Activated CD4-positive, alpha-beta T cell treated with anti-CD3 and anti-CD28 coated beads, Interleukin-2, amount 10 ng/mL, durations not matched to agents 24 days and 14 days (primary cell): ENCODE results near the gene PRKCE. TPM values are rescaled to one million over a fixed set of nuclear protein-coding genes. Genes with fewer than 3 reads are reported as not detected.

ENCODE experiments used
- DNase-seq: peaks from one replicate; pipeline ENCODE4 v3.0.0; 2022
- H3K27ac Mint-ChIP-seq: one replicate; pipeline ENCODE4 v1.8.0; 2022; ENCODE audit warnings: mild to moderate bottlenecking, mixed read lengths
- H3K27me3 Mint-ChIP-seq: one replicate; pipeline ENCODE4 v1.8.0; 2022; ENCODE audit warnings: mixed read lengths
- H3K36me3 Mint-ChIP-seq: one replicate; pipeline ENCODE4 v1.8.0; 2022; ENCODE audit warnings: low read depth, mild to moderate bottlenecking, mixed read lengths
- H3K4me1 Mint-ChIP-seq: one replicate; pipeline ENCODE4 v1.8.0; 2021; ENCODE audit warnings: mixed read lengths
- H3K4me3 Mint-ChIP-seq: one replicate; pipeline ENCODE4 v1.8.0; 2022; ENCODE audit warnings: mild to moderate bottlenecking, moderate library complexity, mixed read lengths
- H3K9me3 Mint-ChIP-seq: one replicate; pipeline ENCODE4 v1.8.0; 2021; ENCODE audit warnings: mixed read lengths
- intact Hi-C: fragments of 100-400 bp; cut with micrococcal nuclease; formaldehyde crosslinking; loops from one replicate; pipeline ENCODE4 v1.15.1; 2023
- total RNA-seq: library from RNA; stranded (reverse); gene quantifications from 2 replicates; pipeline ENCODE4 v1.2.3, GENCODE V29; 2022

Gene PRKCE
- total RNA-seq, 1 donor from 2014 or later, result 13.5 TPM

DNA sequence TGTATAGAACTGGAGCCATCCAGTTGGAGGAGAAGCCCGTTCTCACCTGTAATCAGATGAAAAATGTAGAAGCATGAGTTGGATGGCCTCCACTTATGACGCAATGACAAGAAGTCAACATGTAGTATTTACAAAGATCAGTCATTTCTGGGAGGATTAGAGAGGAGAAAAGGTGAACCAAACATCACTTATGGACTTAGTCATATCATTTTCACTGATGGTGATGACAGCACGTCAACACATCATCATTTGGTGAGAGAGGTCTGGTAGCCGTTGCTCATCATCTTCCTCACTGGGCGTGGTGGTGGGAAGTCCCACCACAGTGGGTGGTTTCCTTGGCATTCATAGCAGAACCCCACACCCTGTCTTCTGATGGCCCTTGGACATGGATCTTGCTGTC, 381.5 kb downstream of the PRKCE start:
- peak overlapping the region; percentile 71 for H3K27ac Mint-ChIP-seq
- peak; percentile 78 for DNase-seq
- no peak overlapping the region for H3K4me3 Mint-ChIP-seq
- H3K9me3 Mint-ChIP-seq, result no peaks in the 10 kb centered on the region
- peaks cover 2% of the 10 kb centered on the region for H3K36me3 Mint-ChIP-seq
- no peaks in the 10 kb centered on the region for H3K27me3 Mint-ChIP-seq
- intact Hi-C loops, result no loop called here
- H3K4me1 Mint-ChIP-seq, result peaks cover 23% of the 10 kb centered on the region

- no peak overlapping the region for H3K27ac Mint-ChIP-seq
These were observed 383.1 kb downstream of the PRKCE start for GRCh38 chr2:46034535-46034934.

DNA sequence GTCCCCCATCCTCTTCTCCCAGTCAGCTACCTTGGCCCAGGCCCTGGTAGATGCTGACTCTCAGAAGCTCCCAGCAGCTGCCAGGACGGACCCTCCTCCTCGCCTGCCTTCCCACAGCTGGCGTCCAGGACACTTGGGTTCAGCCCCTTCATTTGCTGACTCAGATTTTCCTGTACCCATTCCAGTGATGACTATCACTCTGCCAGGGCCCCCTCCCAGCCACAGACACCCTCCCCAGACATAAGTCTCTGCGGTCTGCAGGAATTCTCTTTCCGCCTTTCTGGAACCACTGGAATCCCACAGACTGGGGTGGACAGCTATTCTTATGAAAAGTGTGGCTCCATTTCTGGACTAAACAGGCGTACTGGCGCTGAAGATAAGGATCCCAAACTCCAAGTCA, 385.5 kb downstream of the PRKCE start:
- H3K9me3 Mint-ChIP-seq, result peaks cover 3% of the 10 kb centered on the region
- intact Hi-C loops, result no loop called here
- peaks cover 2% of the 10 kb centered on the region for H3K36me3 Mint-ChIP-seq
- H3K27me3 Mint-ChIP-seq, result no peaks in the 10 kb centered on the region
- H3K27ac Mint-ChIP-seq, result no peak overlapping the region
- peaks cover 11% of the 10 kb centered on the region for H3K4me1 Mint-ChIP-seq
- no peak overlapping the region for H3K4me3 Mint-ChIP-seq
- no peak for DNase-seq

More at GRCh38 chr2:46034535-46034934, 383.1 kb downstream of the PRKCE start:
- H3K4me3 Mint-ChIP-seq, result no peak overlapping the region
- peaks cover 3% of the 10 kb centered on the region for H3K9me3 Mint-ChIP-seq
- no peaks in the 10 kb centered on the region for H3K27me3 Mint-ChIP-seq
- H3K36me3 Mint-ChIP-seq, result peaks cover 2% of the 10 kb centered on the region
- no peak for DNase-seq
- peaks cover 17% of the 10 kb centered on the region for H3K4me1 Mint-ChIP-seq
- intact Hi-C loops, result no loop called here

DNA sequence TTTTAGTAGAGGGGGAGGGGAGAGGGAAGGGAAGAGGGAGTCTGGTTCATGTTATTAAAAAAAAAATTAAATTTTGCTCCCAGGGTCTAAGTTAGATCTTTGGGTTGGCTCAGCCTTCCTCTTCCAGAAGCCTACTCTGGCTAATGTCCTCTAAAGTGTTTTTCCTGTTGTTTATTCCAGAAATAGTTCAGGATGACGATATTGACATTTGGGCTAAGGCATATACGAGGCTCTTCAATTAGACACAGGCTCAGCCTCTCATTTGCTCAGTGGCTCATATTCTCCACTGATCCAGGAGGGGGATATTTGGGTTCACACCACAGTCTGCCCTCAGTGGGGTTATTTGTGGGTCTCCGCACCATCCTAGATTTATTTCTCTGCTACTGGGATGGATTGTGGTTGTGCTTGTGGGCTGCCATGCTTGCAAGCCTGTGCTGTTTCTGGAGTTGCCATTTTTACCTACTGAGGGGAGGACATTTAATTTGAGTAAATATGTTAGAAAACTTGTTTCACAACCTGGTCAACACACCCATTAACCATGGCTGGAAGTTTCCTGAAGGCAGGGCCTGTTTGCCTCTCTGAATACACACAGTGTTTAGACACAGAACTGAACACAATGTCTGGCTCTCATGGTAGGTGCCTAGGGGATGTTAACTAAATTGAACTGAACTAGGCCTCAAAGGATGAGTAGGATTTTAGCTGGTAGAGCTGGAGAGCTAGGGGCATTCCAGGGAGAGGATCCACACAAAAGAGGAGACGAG, 388.2 kb downstream of the PRKCE start:
- Mint-ChIP-seq H3K4me3 (no peak overlapping the region), H3K36me3 (peaks cover 2% of the 10 kb centered on the region), H3K27ac (no peak overlapping the region), H3K4me1 (no peaks in the 10 kb centered on the region), H3K27me3 (no peaks in the 10 kb centered on the region), H3K9me3 (peaks cover 3% of the 10 kb centered on the region)
- no peak for DNase-seq
- intact Hi-C loops, result no loop called here

- H3K9me3 Mint-ChIP-seq, result peaks cover 3% of the 10 kb centered on the region
- no peak overlapping the region for H3K27ac Mint-ChIP-seq
- H3K4me1 Mint-ChIP-seq, result peaks cover 3% of the 10 kb centered on the region
- intact Hi-C loops, result no loop called here
- no peak for DNase-seq
- no peak overlapping the region for H3K4me3 Mint-ChIP-seq
- H3K27me3 Mint-ChIP-seq, result no peaks in the 10 kb centered on the region
- peaks cover 2% of the 10 kb centered on the region for H3K36me3 Mint-ChIP-seq
These were observed 389.2 kb downstream of the PRKCE start for GRCh38 chr2:46040563-46041155.

DNA sequence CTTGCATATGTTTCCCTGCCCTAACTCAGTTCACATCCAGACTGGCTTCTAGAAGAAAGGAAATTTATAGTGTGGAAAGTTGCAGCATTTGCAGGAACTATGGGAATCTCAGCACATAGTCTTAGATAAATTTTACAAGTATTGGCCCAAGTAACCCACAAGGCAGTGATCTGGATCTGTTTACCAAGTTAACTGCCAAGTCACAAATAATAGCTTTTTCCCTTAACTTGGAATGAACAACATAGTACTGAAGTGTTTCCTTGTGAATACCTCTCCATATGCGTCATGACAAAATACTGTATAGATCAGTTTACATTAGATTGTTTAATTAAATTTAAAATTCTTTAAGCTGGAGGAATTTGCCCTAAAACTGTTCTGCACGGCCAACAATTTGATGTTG, 390.0 kb downstream of the PRKCE start:
- Mint-ChIP-seq H3K27me3 (no peaks in the 10 kb centered on the region), H3K9me3 (peaks cover 3% of the 10 kb centered on the region), H3K36me3 (peaks cover 2% of the 10 kb centered on the region), H3K27ac (no peak overlapping the region), H3K4me3 (no peak overlapping the region), H3K4me1 (peaks cover 6% of the 10 kb centered on the region)
- no peak for DNase-seq
- intact Hi-C loops, result no loop called here

- intact Hi-C loops, result no loop called here
- peaks cover 7% of the 10 kb centered on the region for H3K4me1 Mint-ChIP-seq
- H3K36me3 Mint-ChIP-seq, result peaks cover 2% of the 10 kb centered on the region
- H3K27me3 Mint-ChIP-seq, result no peaks in the 10 kb centered on the region
- no peak for DNase-seq
- no peak overlapping the region for H3K4me3 Mint-ChIP-seq
- no peak overlapping the region for H3K27ac Mint-ChIP-seq
- peaks cover 3% of the 10 kb centered on the region for H3K9me3 Mint-ChIP-seq
These were observed 390.7 kb downstream of the PRKCE start for GRCh38 chr2:46042207-46042637.

GRCh38 chr2:46042711-46043110, 391.2 kb downstream of the PRKCE start:
- H3K9me3 Mint-ChIP-seq, result peaks cover 3% of the 10 kb centered on the region
- no peak overlapping the region for H3K27ac Mint-ChIP-seq
- intact Hi-C loops, result no loop called here
- no peaks in the 10 kb centered on the region for H3K27me3 Mint-ChIP-seq
- DNase-seq, result no peak
- peaks cover 8% of the 10 kb centered on the region for H3K4me1 Mint-ChIP-seq
- peaks cover 2% of the 10 kb centered on the region for H3K36me3 Mint-ChIP-seq
- H3K4me3 Mint-ChIP-seq, result no peak overlapping the region

DNA sequence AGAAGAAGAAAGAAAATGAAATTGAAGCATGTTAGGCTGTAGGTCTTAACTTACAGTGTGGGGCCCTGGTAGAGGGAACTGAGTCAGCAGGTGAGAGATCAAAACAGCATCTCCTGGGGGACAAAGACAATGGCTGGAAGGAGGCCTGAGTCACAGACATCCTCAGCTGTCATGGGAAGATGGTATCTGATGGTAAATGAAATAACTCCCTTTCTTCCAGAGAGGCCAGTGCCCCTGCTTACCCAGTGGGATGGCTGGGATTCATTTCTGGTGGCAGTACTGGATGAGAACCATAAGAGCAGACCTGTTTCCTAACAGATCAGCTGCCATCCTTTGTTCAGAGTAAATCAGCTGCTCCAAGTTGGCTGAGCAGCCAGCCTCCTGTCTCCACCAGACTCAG, 394.4 kb downstream of the PRKCE start:
- Mint-ChIP-seq H3K4me1 (peaks cover 14% of the 10 kb centered on the region), H3K4me3 (no peak overlapping the region), H3K36me3 (no peaks in the 10 kb centered on the region), H3K27me3 (no peaks in the 10 kb centered on the region), H3K9me3 (no peaks in the 10 kb centered on the region), H3K27ac (no peak overlapping the region)
- intact Hi-C loops, result no loop called here
- no peak for DNase-seq

DNA sequence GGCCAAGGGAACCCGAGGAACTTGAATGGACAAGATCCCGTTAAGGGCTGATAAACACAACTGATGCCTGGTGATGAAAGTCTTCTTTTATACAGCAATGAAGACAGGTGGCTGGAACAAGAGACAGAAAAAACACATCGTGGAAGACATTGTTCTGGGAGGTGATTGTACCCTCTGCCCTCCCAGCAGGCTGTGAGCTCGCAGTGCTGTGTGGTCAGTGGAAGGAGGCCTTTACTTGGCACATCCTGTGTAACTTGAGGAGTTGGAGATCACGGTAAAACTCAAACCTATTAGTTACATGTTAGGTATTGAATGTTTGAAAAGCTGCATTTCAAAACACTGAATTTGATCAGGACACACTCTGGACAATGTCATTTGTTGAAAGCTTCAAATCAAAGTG, 395.8 kb downstream of the PRKCE start:
- H3K27ac Mint-ChIP-seq, result no peak overlapping the region
- intact Hi-C loops, result no loop called here
- H3K27me3 Mint-ChIP-seq, result no peaks in the 10 kb centered on the region
- H3K4me1 Mint-ChIP-seq, result peaks cover 18% of the 10 kb centered on the region
- no peaks in the 10 kb centered on the region for H3K9me3 Mint-ChIP-seq
- DNase-seq, result no peak
- H3K36me3 Mint-ChIP-seq, result no peaks in the 10 kb centered on the region
- no peak overlapping the region for H3K4me3 Mint-ChIP-seq

- Mint-ChIP-seq H3K27ac (no peak overlapping the region), H3K4me3 (no peak overlapping the region), H3K9me3 (no peaks in the 10 kb centered on the region), H3K36me3 (peaks cover 3% of the 10 kb centered on the region), H3K4me1 (peaks cover 26% of the 10 kb centered on the region), H3K27me3 (no peaks in the 10 kb centered on the region)
- intact Hi-C loops, result no loop called here
- DNase-seq, result no peak
These were observed 397.2 kb downstream of the PRKCE start for GRCh38 chr2:46048693-46049092.

DNA sequence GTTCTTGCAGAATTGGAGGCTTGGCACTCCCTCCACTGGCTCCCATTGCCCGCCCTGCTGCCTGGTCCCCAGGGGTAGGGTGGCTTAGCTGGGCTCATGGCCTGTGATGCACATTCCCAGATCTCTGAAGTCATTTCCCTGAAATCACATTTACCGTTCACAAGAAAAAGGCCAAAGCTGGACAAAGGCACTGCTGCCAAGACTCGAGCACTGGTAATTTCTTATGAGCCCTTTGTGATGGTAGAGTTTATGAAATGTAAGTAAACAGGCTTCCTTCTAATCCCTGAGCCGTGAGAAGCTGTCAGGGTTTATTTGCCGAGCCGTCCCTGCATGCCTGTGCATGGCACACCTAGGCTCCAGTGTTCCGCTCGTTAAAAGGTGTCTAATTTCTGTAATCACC, 398.6 kb downstream of the PRKCE start:
- intact Hi-C loops, result no loop called here
- H3K36me3 Mint-ChIP-seq, result peaks cover 3% of the 10 kb centered on the region
- H3K4me1 Mint-ChIP-seq, result peaks cover 26% of the 10 kb centered on the region
- no peak overlapping the region for H3K27ac Mint-ChIP-seq
- H3K9me3 Mint-ChIP-seq, result no peaks in the 10 kb centered on the region
- no peak overlapping the region for H3K4me3 Mint-ChIP-seq
- DNase-seq, result no peak
- H3K27me3 Mint-ChIP-seq, result no peaks in the 10 kb centered on the region

DNA sequence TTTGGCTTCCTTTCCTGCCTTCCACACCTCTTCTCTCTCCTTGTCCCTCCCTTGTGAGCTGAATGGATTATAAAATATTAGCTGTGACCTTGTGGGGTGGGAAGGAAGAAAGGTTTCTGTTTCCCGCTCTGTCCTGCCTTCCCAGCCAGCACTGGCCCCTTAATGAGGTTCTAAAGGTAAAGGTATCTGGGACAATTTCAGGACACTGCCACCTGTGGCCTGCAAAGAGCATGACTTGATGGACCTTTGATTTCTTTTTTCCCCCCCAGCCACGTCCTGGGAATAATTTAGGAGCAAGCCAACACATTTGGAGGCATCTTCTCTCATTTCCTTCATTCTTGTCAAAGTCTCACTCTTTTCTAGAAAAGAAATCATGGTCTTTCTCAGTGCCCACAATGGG, 399.0 kb downstream of the PRKCE start:
- Mint-ChIP-seq H3K27ac (peak overlapping the region; percentile 41), H3K27me3 (no peaks in the 10 kb centered on the region), H3K36me3 (peaks cover 3% of the 10 kb centered on the region), H3K9me3 (no peaks in the 10 kb centered on the region), H3K4me1 (peaks cover 25% of the 10 kb centered on the region), H3K4me3 (no peak overlapping the region)
- DNase-seq, result no peak
- intact Hi-C loops, result no loop called here

GRCh38 chr2:46051085-46051484, 399.6 kb downstream of the PRKCE start:
- Mint-ChIP-seq H3K27ac (no peak overlapping the region), H3K4me3 (no peak overlapping the region), H3K27me3 (no peaks in the 10 kb centered on the region), H3K36me3 (peaks cover 3% of the 10 kb centered on the region), H3K9me3 (no peaks in the 10 kb centered on the region), H3K4me1 (peaks cover 20% of the 10 kb centered on the region)
- intact Hi-C loops, result no loop called here
- DNase-seq, result no peak
